Stimulated activated CD4-positive, alpha-beta T cell treated with anti-CD3 and anti-CD28 coated beads, Interleukin-4, amount 100 ng/mL, for 1 hour (primary cell): ENCODE measurements around the gene TPTE2.
"Not testable (repeated sequence)": the region's sequence is repeated elsewhere in the genome, so short reads cannot be mapped to it uniquely, and the experiment has no call there.

Experiments
- DNase-seq: peaks from one replicate; pipeline ENCODE4 v3.0.0-alpha.2; 2020

Gene TPTE2

DNA sequence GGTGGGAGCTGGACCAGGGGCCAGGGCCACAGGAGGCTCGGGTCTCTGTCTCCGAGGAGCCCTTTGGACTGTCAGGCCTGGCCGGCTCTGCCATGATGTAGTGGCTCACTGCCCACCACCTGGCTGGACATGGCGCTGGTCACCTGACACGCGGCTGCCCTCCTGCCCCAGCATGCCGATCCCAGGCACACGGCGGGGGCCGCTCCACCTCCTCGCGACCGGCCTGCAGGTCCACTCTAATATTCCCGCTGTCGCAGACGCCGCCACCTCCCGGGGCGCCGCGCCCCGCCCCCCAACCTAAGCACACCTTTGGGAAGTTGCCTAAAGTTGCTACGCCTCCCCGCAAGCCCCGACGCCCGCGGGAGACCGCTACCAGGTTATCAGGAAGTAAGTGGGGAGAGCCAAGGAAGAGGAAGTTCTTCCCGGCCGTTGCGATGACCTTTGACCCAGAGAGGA is at the start of gene TPTE2:
Gene TPTE2 (minus strand): TSS at position 406 of the 456 bp plus-strand sequence. CDS start 58,298 bp downstream, outside the sequence.
- DNase-seq, result not testable (repeated sequence)

DNA sequence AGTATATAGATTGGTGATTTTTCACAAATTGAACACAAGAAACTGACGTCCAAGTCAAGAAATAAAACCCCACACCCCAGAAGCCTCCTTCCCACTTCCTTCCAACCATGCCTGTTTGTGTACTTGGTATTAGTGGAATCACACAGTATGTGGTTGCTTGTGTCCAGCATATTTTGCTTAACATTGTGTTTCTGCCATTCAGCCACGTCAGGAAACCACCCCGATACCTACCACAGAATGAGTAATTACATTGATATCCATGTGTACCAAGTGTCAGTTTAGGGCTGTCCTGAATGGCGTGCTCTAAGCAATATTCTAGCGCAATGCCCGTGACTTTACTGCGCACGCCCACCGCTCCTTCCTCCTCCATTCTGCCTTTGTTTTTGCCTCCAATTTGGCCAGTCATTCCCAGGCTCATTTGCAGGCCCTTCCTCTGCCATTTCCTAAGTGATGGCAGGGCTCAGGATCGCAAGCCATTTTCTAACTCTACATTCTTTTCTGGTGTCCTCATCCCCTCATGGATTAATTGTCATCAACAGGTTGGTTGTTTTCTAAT is 46.3 kb upstream of the TPTE2 start:
- DNase-seq, result no peak

DNA sequence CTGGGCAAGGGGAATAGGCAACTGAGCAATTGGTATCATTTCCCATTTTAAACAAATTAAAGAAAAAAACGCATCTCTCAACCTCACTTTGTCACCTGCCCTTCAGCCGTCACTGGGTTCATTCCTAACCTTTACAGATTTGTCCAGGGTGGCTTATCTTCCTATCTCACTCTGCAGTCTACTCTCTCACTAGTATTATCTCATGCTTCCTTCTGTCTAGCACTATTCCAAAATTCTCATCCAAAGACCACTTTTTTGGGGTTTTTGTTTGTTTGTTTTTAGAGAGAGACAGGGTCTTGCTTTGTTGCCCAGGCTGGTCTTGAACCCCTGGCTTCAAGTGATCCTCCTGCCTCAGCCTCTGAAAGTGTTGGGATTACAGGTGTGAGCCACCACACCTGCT is 45.4 kb upstream of the TPTE2 start:
- DNase-seq, result no peak

DNA sequence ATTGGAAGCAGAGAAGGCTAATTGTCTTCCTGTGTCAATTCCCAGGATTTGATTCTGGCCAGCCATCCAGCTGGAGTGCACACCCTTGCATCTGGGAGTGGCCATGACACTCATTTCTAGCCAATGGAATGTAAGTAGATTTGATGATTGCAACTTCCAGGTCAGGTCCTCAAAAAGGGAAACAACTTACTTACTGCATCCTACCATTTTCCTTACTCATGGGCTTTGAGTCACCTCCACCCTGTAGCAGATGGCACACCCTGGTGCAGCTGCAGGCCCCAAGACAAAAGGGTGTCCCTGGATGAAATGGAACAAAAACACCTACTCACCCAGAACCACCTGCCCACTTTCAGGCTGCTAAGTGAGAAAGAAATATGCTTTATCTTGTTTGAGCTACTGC is 44.8 kb upstream of the TPTE2 start:
- DNase-seq, result no peak

DNA sequence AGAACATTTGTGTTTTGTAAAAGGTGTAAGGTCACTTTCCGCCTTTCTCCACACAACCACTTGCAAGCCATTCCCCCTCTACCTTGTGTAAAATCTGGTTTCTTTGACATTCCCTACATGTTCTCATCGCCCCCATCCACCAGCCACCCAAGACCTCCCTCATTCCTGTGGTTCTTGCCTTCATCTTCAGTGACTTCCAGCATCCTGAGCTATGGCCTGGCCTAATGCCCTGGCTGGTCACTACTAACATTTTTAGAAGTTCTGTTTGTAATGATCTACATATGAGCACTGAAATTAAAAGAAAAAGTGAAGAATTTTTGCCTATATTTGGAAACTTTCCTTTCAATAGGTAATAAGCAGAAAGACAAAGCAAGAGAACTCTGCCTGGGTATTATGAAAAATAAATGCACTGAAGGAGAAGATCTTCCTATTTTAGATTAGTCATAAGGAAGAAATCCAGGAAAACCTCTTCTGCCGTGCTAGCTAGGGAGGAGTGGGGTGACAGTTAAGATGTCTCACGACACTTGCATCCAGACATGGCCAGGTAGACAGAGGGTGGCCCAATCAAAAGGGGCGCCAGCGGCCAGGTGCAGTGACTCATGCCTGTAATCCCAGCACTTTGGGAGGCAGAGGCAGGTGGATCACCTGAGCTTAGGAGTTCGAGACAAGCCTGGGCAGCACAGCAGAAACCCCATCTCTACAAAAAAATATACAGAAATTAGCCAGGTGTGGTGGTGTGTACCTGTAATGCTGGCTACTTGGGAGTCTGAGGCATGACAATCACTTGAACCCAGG is 44.0 kb upstream of the TPTE2 start:
- no peak for DNase-seq

DNA sequence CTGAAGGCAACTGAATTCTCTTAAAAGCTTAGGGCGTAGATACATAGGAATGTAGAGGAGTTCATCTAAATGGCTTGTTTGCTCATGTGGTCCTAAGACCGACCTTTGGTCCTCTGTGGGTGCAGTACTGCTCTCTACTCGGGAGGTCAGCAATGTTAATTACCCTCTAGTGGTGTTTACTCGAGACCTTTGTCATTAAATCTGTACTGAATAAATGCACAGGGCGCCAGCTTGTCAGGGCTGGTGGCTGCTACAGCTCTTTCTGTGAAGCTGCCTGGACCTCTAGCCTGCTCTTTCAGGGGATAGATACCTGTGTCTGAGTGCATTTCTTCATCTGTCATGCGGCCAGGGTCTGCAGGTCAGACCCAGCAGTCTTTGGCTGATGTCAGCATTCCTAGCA is 43.0 kb upstream of the TPTE2 start:
- DNase-seq, result no peak

DNA sequence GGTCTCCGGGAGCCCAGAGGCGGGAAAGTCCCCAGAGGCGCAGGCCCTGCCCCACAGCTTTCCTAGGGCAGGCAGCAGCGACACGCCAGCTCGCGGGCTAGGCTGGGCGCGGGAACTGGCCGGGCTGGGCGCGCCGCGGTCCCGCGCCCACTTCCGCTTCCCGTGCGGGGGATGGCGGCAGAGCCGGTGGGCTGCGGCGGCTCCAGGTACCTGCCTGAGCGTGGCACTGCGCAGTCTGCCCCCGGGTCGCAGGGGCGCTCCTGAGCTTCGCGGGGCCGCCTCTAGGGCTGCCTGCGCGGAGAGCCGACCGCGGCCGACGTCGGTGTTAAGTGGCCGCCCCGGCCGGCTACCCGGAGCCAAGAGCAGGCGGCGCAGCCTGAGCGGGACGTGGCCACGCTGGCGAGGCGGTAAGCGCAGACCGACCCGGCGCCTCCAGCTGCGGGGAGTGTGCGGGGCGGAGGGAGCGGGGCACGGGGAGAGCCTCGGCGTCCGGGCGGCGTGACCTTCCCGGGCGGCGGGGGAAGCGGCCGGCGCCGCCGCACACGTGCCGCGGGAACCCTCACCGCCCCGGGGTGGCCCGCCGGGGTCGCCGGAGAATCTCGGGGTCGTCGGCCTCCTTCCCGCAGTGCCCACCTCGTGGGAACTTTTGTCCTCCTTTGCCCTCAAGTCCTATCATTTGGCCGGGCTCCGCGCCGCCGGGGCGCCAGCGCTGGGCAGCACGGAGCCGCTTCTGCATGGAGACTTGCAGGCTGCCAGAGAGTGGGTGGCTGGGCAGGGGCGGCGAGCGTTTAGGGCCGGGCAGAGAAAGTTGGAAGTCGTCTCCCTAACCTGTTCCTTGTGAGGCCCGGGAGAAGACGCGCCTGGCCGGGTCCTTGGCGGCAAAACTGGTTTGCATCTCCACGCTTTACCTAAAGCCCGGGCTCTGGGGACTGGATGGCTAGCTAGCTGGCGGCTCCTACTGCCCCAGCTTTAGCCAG is 40.7 kb upstream of the TPTE2 start:
- DNase-seq, result peak; percentile 45

DNA sequence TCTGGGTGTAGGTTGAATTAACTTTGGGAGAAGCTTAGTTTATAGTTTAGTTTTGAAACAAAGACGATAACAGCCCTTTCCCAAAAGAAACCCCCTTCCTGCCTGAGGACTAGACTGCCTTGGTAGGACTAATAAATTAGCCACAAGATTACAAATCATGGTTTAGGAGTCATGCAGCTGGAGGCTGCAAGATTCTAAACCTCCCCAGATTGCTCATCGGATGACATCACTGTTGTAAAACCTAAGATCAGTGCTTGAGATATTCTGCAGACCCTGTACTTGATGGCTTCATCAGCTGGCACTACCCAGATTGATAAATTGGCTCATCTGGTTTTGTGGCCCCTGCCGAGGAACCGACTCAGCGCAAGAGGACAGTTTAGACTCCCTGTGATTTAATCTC is 36.2 kb upstream of the TPTE2 start:
- DNase-seq, result no peak

DNA sequence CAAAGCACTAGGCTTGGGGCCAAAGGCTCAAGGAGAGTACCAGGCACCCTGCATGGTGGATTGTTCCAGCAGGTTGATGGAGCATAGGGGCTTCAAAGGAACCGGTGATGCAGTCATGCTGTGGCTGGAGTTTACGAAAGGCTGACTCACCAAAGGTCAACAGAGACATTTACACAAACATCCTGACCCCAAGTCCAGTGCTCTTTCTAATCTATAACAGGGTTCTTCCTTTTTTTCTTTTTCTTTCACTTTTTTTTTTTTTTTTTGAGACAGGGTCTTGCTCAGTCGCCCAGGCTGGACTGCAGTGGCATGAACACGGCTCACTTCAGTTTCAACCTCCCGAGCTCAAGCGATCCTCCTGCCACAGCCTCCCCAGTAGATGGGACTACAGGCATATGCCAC is 35.6 kb upstream of the TPTE2 start:
- no peak for DNase-seq

DNA sequence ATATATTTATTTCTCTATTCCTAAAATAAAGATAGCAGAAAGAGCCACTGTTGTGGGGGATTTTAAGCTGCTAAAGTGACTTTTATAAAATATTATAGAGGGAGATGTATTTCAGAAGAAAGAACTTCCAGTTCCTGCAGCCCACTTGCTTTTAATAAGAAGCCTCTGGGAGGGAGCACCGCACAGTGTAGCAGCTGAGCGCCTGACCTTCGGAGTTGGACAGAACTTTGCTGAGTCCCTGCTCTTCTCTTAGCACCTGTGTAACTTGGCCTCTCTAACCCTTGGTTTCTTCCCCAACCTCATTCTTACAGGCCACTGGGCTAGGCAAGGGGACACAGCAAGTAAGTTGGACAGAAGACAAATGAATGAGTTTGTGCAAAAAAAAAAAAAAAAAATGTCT is 34.8 kb upstream of the TPTE2 start:
- DNase-seq, result no peak

DNA sequence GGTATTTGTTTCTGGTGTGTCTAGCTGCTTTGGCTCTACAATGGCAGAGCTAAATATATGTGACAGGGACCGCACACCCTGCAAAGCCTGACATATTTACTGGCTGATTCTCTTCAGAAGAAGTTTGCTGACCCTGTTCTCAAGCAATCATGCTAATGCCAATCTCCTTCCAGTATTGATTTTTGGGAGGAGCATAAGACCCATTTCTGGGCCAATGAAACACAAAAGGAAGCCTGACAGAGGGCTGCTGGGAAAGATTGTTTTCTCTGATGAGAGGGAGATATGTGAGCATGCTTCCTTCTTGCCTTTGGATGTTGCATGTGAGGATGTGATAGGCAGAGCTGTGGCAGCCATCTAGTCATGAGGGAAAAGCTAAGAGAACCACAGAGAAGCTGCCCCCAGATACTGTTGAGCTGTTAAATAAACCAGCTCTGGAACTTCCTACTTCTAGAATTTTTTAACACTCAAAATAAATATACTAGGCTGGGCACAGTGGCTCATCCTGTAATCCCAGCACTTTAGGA is 31.4 kb upstream of the TPTE2 start:
- DNase-seq, result no peak

DNA sequence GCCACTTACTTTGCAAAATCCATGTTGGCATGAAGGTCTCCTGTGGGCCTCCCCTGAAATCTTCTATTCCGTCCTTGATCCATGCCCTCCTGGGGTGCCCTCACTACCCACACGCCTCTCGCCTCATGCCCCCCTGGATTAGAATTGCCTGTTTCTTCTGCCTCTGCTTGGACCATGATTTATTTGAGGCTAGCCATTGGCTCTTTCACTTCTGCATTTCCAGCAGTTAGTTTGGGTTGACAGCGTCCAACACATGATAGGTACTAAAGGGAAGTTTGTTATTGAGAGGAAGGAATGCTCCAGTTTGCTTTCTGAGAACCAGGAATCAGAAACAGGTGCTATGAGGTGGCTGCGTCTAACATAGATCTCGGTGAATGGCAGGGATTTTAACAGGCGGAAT is 30.5 kb upstream of the TPTE2 start:
- DNase-seq, result no peak

DNA sequence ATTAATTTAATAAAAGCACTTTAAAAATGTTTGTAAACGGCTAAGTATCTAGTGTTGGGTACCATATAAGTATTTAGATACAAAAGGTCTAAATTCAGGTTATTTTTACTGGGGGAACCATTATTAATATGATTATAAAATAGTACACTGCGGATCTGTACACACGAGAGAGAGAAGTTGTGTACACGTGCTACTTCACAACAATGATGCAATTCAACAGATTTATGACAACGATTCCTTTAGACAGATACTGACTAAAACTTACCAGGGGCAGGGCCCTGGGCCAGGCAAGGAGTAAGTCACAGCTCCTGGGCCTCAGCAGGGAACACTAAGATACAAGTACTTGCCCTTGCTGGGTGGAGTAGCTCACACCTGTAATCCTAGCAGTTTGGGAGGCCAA is 29.1 kb upstream of the TPTE2 start:
- no peak for DNase-seq

DNA sequence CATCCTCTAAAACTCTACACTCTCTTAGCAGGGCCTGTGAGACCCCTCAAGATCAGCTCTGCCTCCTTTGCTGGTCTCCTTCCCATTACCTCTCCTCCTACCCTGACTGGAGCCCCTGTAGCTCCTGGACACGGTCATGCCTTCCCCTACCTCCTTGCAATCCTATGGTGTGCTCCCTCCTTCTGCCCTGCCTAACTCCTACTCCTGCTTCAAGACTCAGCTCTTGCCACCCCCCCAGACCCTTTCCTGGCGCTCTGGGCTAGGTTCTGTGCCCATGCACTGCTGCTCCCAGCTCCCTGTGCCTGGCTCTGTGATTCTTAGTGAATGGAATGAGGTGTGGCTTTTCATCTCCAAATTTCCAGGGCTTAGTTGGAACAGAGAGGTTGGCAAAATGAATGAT is 28.0 kb upstream of the TPTE2 start:
- DNase-seq, result no peak

DNA sequence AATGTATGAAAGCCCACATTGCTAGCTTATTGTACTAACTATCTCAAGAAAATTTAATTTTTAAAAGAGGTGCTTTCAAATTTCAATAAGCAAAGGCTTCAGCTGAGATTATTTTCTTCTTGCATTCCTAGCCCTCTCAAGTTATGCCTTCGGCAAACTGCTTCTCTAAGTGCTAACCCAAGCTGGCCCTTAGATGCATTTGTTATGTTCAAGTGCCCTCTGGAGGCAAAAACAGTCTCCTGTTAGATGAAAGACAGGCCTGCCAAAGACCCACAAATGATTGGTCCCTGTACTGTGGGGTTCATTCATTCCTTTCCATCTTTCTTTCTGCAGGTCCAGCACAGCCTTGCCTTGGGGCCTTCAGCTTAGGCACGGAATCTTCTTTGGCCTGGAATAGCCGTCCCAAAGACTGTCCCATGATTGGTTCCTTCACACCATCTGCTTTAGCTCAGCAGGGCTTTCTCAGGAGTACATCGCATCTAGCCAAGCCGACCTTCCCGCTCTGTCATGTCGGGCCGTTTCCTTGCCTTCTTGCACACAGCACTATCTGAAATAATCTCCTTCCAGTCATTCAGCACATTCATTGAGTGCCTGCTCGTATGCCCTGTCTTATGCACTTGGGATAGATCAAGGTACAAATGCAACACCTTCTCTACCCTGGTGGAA is 26.4 kb upstream of the TPTE2 start:
- DNase-seq, result no peak

DNA sequence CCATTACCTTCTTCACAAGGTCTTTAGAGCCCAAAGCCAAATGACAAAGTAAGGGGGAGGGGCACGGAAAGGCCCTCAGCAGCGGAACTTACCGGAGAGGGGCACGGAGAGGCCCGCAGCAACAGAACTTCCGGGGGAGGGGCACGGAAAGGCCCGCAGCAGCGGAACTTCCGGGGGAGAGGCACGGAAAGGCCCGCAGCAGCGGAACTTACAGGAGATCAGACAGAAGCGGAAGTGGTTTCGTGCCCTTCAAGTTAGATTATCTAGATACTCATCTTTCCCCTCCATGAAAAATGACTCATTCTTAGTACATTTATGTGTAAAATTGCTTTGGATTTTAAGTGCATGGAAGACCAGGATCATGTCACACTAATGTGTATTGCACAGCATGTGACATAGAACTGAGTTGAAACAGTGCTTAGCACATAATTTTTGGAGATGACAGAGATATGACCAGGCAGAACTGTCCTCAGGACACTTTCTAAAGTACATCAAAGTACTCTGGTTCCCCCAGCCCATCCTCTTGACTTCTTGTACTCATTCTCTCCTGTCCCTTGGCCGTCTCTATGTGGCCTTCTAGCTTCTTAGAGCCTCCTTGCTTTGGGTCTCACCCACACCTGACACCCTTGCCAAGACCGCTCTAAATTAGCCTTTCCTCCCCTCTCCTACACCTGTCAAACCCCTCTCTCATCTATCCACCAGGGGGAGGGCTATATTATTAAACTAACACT is 25.7 kb upstream of the TPTE2 start:
- peak; percentile 74 for DNase-seq

DNA sequence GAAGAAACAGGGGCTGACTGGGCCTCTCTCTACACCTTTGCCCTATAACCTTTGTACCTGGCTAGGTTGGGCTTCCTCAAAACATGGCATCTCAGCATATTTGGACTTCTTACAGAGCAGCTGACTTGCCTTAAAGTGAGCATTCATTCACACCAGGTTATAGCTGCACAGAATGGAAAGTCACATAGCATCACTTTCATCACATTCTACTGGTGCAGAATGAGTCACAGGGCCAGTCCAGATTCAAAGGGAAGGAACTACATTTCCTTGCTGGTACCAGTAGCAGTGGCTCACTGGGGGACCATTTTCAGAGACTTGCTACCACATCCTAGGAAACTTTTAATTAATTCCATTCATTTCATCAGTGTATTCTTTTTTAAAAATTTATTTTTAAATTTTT is 20.3 kb upstream of the TPTE2 start:
- no peak for DNase-seq

DNA sequence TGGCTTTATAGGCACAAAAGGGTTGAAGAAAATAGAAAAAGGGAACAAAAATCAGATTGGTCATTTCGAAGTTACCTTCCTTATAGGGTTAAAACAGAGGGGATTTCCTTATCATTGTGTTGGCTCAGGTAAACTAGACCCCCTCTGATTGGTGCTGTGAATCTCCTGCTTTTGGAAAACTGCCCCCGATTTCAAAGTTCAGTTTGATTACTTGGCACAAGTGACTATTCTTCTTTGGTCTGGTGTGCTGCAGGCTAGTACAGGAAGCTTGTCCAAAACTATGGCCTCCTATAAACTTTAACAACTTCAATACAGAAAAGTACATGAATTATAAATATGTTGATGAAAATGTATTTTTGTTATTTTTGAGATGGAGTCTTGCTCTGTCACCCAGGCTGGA is 13.9 kb upstream of the TPTE2 start:
- no peak for DNase-seq

DNA sequence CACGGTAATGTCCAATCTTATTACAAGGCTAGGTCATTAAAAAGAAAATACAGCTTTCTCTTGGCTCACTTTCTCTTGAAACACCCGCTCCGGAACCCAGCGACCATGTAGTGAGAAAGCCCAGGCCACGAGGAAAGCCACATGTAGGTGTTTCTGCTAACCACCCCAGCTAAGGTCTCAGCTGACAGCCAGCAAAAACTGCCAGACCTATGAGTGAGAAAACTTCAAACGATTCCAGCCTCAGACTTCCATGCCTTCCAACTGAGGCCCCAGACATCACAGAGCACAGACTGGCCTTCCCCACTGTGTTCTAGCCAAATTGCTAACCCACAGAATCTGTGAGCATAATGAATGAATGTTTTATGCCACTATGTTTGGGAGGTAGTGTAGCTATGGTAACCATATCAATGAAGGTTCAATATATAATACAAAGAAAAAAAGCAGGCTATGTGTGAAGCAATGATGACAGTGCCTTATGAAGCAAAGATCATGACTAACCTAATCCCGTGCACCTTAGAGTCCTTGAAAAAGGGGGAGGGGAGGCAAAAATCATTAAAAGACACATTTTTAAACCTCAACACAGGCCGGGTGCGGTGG is 11.9 kb upstream of the TPTE2 start:
- DNase-seq, result no peak

DNA sequence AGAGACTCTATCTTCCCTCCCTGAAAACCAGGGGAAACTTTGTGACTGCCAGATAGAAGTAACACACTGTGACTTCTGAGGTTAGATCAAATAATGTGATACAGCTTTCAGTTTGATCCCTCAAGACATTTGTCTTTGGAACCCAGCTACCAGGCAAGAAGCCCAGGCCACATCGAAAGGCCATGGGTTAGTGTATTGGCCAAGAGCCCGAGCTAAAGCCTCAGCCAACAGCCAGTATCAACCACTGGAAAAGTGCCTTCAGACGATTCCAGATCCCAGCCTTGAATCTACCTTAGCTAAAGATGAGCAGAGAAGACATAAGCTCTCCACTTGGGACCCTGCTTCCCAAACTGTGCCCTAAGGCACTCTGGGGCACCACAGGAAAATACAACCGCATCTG is 10.9 kb upstream of the TPTE2 start:
- no peak for DNase-seq

DNA sequence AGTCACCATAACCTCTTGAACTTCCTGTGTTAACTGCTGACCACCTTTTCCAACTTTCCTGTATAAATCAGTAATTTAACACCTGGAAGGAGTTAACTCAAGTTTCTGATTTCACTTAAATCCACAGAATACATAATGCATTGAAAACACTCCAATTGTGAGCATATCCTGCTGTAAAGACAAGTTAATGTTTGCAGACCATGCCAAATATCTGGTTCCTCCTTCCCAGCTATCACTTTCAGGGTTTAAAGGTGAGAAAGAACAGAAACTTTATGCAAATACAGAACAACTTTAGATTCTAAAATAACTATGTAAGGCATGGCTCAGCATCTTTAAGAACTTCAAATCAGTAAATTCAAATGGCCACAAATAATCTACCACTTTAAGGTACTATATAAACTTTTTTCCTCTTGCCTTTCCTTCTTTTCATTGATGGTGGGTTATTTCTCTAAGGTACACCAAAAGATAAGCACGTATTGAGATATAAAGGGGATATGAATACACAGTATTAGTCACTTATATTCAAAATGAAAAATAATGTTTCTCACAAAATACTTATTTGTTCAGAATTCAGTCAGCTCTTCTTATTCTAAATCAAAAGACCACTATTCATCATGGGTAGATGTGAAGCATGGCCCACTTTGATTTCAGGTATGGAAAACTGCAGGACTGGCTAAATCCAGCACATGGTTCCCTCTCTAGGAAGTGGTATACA is 6.6 kb upstream of the TPTE2 start:
- no peak for DNase-seq
